ENCODE results near the gene SH3PXD2A.

SH3PXD2A gene

GRCh38 chr10:103661198-103661950, 194.0 kb downstream of the SH3PXD2A start:
- Histone ChIP-seq H3K27ac (ENCODE audit: low read depth, low read length) (no peak overlapping the region; the same call in 1 of the 2 replicates), H3K9me3 (ENCODE audit: control insufficient read depth, insufficient read depth, low read depth, low read length) (peaks cover 7% of the 10 kb centered on the region), H3K9ac (ENCODE audit: low read length) (peak overlapping the region; percentile 57), H3K36me3 (ENCODE audit: control insufficient read depth, insufficient read depth, low read length) (peaks cover 22% of the 10 kb centered on the region), H3K4me3 (ENCODE audit: low read depth, low read length) (peak overlapping the region; percentile 39), H3K4me1 (ENCODE audit: control insufficient read depth, insufficient read depth, low read length) (peaks cover 20% of the 10 kb centered on the region), H3K27me3 (ENCODE audit: control insufficient read depth, insufficient read depth, low read length) (no peaks in the 10 kb centered on the region)

DNA sequence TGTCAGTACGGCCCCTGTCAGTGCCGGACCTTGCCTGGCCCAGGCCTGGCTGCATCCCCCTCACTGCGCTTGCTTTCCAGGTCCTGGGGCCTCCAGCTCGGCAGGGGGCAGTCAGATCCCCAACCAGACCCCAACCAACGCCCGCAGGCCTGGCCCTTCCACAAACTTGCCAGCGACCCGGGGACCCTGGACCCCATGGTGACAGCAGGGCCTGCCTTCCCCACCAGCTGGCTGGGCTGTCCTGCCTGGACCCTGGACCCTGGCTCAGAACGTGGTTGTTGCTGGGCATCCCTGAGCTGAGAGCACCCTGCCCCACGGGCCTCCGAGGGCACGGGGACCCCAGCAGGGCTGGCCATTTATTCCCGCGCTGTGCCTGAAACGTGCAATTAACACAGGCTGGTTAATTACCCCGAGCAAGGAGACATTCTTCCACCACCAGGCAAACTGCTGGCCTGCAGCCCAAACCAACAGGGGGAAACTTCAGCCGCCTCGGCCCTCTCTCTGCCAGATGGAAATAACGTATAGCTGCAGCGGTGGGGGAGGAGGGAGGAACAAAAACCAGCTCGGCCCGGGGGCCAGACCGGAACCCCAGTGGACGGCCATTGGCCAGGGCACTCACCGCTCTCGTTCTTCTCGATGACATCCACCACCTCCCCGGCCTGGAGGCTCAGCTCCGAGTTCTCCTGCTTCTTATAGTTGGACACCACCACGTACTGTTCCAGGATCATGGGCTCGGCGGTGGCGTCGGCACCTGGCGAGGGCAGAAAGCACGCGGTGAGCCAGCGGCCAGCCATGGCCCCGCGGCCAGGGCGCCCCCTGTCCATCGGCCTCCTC, 194.8 kb downstream of the SH3PXD2A start:
- Histone ChIP-seq H3K27me3 (ENCODE audit: control insufficient read depth, insufficient read depth, low read length) (no peaks in the 10 kb centered on the region), H3K4me3 (ENCODE audit: low read depth, low read length) (peak overlapping the region; percentile 23; the same call in 1 of the 2 replicates), H3K27ac (ENCODE audit: low read depth, low read length) (no peak overlapping the region), H3K9ac (ENCODE audit: low read length) (peak overlapping the region; percentile 57), H3K36me3 (ENCODE audit: control insufficient read depth, insufficient read depth, low read length) (peaks cover 22% of the 10 kb centered on the region), H3K4me1 (ENCODE audit: control insufficient read depth, insufficient read depth, low read length) (peaks cover 20% of the 10 kb centered on the region), H3K9me3 (ENCODE audit: control insufficient read depth, insufficient read depth, low read depth, low read length) (peaks cover 7% of the 10 kb centered on the region)

DNA sequence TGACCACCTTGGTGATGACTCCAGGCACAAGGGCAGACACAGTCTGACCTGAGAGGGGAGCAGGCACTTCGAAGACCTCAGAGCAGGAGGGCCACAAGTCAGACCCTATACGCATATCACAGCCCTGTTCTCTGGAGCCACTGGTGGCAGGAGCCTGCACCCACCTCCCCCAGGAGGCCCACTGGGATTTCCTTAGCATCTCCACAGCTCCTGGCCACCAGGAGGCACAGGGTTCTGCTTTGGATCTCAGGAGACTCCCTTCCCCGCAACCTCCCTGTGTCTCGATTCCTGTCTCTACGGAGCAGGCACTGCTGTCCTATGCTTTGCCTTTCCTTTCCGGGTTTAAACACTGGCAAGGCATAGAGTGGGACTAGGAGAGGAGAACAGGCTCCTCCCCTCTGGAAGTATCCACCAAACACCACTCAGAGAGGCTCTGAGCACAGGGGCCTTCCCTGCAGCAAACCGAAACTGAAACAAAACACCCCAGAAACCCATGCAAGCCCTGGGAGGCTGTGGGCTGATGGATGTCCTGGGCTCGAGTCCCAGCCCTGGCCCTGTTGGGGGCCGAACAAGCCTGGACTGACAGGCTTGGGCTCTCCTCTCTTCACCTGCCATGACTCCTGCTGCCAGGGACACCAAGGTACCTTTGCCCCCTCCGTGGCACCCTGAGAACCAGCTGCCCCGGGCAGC, 195.6 kb downstream of the SH3PXD2A start:
- H3K27me3 ChIP-seq (ENCODE audit: control insufficient read depth, insufficient read depth, low read length) = no peaks in the 10 kb centered on the region
- peak overlapping the region; percentile 23; the same call in 1 of the 2 replicates for H3K4me3 ChIP-seq (ENCODE audit: low read depth, low read length)
- peaks cover 7% of the 10 kb centered on the region for H3K9me3 ChIP-seq (ENCODE audit: control insufficient read depth, insufficient read depth, low read depth, low read length)
- no peak overlapping the region for H3K9ac ChIP-seq (ENCODE audit: low read length)
- H3K4me1 ChIP-seq (ENCODE audit: control insufficient read depth, insufficient read depth, low read length) = peaks cover 20% of the 10 kb centered on the region
- H3K36me3 ChIP-seq (ENCODE audit: control insufficient read depth, insufficient read depth, low read length) = peaks cover 22% of the 10 kb centered on the region
- no peak overlapping the region for H3K27ac ChIP-seq (ENCODE audit: low read depth, low read length)

GRCh38 chr10:103658049-103658577, 197.3 kb downstream of the SH3PXD2A start:
- Histone ChIP-seq H3K27ac (ENCODE audit: low read depth, low read length) (no peak overlapping the region), H3K9me3 (ENCODE audit: control insufficient read depth, insufficient read depth, low read depth, low read length) (peaks cover 7% of the 10 kb centered on the region), H3K27me3 (ENCODE audit: control insufficient read depth, insufficient read depth, low read length) (no peaks in the 10 kb centered on the region), H3K4me3 (ENCODE audit: low read depth, low read length) (no peak overlapping the region), H3K9ac (ENCODE audit: low read length) (no peak overlapping the region), H3K4me1 (ENCODE audit: control insufficient read depth, insufficient read depth, low read length) (peaks cover 24% of the 10 kb centered on the region), H3K36me3 (ENCODE audit: control insufficient read depth, insufficient read depth, low read length) (peaks cover 22% of the 10 kb centered on the region)

GRCh38 chr10:103657061-103657591, 198.2 kb downstream of the SH3PXD2A start:
- Histone ChIP-seq H3K4me3 (ENCODE audit: low read depth, low read length) (no peak overlapping the region), H3K27ac (ENCODE audit: low read depth, low read length) (no peak overlapping the region), H3K9me3 (ENCODE audit: control insufficient read depth, insufficient read depth, low read depth, low read length) (peaks cover 7% of the 10 kb centered on the region), H3K9ac (ENCODE audit: low read length) (no peak overlapping the region), H3K27me3 (ENCODE audit: control insufficient read depth, insufficient read depth, low read length) (no peaks in the 10 kb centered on the region), H3K4me1 (ENCODE audit: control insufficient read depth, insufficient read depth, low read length) (peaks cover 24% of the 10 kb centered on the region), H3K36me3 (ENCODE audit: control insufficient read depth, insufficient read depth, low read length) (peaks cover 22% of the 10 kb centered on the region)

DNA sequence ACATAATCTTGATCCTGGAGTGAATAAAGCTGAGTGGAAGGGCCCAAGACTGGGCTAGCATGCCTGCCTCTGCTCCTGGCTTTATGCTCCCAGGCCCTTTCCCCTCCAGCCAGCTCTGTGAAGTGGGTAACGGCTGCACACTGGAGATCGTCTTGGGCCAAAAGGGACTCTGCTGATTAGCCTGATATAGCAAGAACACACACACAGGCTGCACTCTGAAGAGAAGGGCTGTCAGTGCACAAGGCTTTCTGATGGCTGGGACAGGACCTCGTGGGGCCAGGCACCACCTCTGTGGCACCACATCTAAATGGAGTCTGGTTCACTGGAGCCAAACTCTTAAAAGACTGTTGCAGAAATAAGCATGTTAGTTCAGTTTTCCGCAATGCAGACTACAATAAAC, 200.5 kb downstream of the SH3PXD2A start:
- Histone ChIP-seq H3K27me3 (ENCODE audit: control insufficient read depth, insufficient read depth, low read length) (no peaks in the 10 kb centered on the region), H3K4me1 (ENCODE audit: control insufficient read depth, insufficient read depth, low read length) (peaks cover 21% of the 10 kb centered on the region), H3K4me3 (ENCODE audit: low read depth, low read length) (no peak overlapping the region), H3K9ac (ENCODE audit: low read length) (no peak overlapping the region), H3K27ac (ENCODE audit: low read depth, low read length) (no peak overlapping the region), H3K9me3 (ENCODE audit: control insufficient read depth, insufficient read depth, low read depth, low read length) (peaks cover 7% of the 10 kb centered on the region), H3K36me3 (ENCODE audit: control insufficient read depth, insufficient read depth, low read length) (peaks cover 22% of the 10 kb centered on the region)

- Histone ChIP-seq H3K4me1 (ENCODE audit: control insufficient read depth, insufficient read depth, low read length) (peaks cover 23% of the 10 kb centered on the region), H3K4me3 (ENCODE audit: low read depth, low read length) (no peak overlapping the region), H3K9me3 (ENCODE audit: control insufficient read depth, insufficient read depth, low read depth, low read length) (peaks cover 7% of the 10 kb centered on the region), H3K36me3 (ENCODE audit: control insufficient read depth, insufficient read depth, low read length) (peaks cover 13% of the 10 kb centered on the region), H3K9ac (ENCODE audit: low read length) (no peak overlapping the region), H3K27me3 (ENCODE audit: control insufficient read depth, insufficient read depth, low read length) (no peaks in the 10 kb centered on the region), H3K27ac (ENCODE audit: low read depth, low read length) (no peak overlapping the region)
Observed at GRCh38 chr10:103653581-103654037, 201.8 kb downstream of the SH3PXD2A start.

GRCh38 chr10:103652599-103653281, 202.6 kb downstream of the SH3PXD2A start:
- H3K27ac ChIP-seq (ENCODE audit: low read depth, low read length) = no peak overlapping the region
- peaks cover 31% of the 10 kb centered on the region for H3K4me1 ChIP-seq (ENCODE audit: control insufficient read depth, insufficient read depth, low read length)
- H3K27me3 ChIP-seq (ENCODE audit: control insufficient read depth, insufficient read depth, low read length) = no peaks in the 10 kb centered on the region
- H3K4me3 ChIP-seq (ENCODE audit: low read depth, low read length) = no peak overlapping the region
- H3K9me3 ChIP-seq (ENCODE audit: control insufficient read depth, insufficient read depth, low read depth, low read length) = peaks cover 7% of the 10 kb centered on the region
- no peak overlapping the region for H3K9ac ChIP-seq (ENCODE audit: low read length)
- H3K36me3 ChIP-seq (ENCODE audit: control insufficient read depth, insufficient read depth, low read length) = peaks cover 7% of the 10 kb centered on the region

DNA sequence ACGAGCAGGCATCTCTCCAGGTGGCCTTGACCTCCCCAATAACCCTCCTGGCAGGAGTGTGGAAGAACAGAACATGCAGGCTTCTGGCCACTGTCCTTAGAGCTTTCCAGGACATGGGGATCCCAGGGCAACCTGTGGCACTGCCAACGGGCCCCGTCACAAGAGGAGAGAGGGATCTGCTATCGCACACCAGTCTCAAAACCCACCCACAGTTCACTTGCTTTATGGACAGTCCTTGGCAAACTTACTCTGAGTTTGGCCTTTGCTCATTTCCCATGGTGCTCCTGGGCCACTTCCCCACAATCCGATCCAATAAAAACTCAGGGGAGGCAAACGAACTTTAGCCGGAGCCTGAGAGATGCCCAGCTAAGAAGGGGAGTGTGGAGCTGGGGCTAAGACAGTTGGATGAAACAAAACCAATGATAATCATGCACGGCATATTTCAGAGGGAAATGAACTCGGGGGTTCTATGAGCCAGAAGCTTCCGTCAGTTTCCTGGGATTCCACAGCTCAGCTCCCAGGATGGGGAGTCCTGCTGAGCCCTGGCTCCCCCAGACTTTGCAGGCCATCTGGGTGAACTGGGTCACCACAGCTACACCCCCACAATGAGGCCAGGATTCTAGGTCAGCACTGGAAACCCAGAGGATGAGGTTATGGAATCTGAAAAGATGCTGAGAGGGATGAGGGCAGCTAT, 203.4 kb downstream of the SH3PXD2A start:
- Histone ChIP-seq H3K4me1 (ENCODE audit: control insufficient read depth, insufficient read depth, low read length) (peaks cover 31% of the 10 kb centered on the region), H3K9ac (ENCODE audit: low read length) (no peak overlapping the region), H3K36me3 (ENCODE audit: control insufficient read depth, insufficient read depth, low read length) (no peaks in the 10 kb centered on the region), H3K27ac (ENCODE audit: low read depth, low read length) (no peak overlapping the region), H3K27me3 (ENCODE audit: control insufficient read depth, insufficient read depth, low read length) (no peaks in the 10 kb centered on the region), H3K4me3 (ENCODE audit: low read depth, low read length) (no peak overlapping the region), H3K9me3 (ENCODE audit: control insufficient read depth, insufficient read depth, low read depth, low read length) (no peaks in the 10 kb centered on the region)

DNA sequence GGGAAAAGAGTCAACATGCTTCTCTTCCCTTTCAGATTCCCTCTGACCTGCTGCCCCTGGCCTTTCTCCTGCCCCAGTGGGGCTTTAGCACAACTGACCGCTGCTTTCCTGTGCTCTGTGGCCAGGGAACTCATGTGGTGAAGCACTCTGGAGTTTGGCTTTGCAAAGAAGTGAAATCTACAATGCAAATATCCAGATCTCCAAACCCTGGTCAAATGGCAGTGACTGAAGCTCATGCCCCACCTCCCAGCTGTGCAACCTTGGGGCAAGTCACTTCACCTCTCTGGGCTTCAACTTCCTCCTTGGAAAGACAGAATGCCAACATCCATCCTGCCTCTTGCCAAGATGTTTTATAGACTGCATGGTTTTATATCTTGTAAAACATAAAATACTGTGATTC, 204.0 kb downstream of the SH3PXD2A start:
- Histone ChIP-seq H3K27me3 (ENCODE audit: control insufficient read depth, insufficient read depth, low read length) (no peaks in the 10 kb centered on the region), H3K9ac (ENCODE audit: low read length) (no peak overlapping the region), H3K9me3 (ENCODE audit: control insufficient read depth, insufficient read depth, low read depth, low read length) (no peaks in the 10 kb centered on the region), H3K4me3 (ENCODE audit: low read depth, low read length) (no peak overlapping the region), H3K27ac (ENCODE audit: low read depth, low read length) (no peak overlapping the region), H3K4me1 (ENCODE audit: control insufficient read depth, insufficient read depth, low read length) (peaks cover 31% of the 10 kb centered on the region), H3K36me3 (ENCODE audit: control insufficient read depth, insufficient read depth, low read length) (no peaks in the 10 kb centered on the region)
